ENCODE results near the gene FYN. TPM values are rescaled to one million over a fixed set of nuclear protein-coding genes. Genes with fewer than 3 reads are reported as not detected.

FYN gene
- total and polyA plus RNA-seq, 9 of the 15 experiments (the other 6 are each of a cell fraction or from before 2014, with no cell fraction given): 2.9 to 22.1 (median 11.4) TPM

GRCh38 chr6:111898452-111898851, 25.2 kb upstream of the FYN start (continued):
- TF ChIP-seq, protein P1, sequence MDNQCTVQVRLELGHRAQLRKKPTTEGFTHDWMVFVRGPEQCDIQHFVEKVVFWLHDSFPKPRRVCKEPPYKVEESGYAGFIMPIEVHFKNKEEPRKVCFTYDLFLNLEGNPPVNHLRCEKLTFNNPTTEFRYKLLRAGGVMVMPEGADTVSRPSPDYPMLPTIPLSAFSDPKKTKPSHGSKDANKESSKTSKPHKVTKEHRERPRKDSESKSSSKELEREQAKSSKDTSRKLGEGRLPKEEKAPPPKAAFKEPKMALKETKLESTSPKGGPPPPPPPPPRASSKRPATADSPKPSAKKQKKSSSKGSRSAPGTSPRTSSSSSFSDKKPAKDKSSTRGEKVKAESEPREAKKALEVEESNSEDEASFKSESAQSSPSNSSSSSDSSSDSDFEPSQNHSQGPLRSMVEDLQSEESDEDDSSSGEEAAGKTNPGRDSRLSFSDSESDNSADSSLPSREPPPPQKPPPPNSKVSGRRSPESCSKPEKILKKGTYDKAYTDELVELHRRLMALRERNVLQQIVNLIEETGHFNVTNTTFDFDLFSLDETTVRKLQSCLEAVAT (IDR thresholded peaks at IDR 0.05): no peak
- TF ChIP-seq, protein P2, sequence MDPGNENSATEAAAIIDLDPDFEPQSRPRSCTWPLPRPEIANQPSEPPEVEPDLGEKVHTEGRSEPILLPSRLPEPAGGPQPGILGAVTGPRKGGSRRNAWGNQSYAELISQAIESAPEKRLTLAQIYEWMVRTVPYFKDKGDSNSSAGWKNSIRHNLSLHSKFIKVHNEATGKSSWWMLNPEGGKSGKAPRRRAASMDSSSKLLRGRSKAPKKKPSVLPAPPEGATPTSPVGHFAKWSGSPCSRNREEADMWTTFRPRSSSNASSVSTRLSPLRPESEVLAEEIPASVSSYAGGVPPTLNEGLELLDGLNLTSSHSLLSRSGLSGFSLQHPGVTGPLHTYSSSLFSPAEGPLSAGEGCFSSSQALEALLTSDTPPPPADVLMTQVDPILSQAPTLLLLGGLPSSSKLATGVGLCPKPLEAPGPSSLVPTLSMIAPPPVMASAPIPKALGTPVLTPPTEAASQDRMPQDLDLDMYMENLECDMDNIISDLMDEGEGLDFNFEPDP (CRISPR knock-in tag; IDR thresholded peaks at IDR 0.05): no peak
- no peak for TF ChIP-seq USF1 (CRISPR knock-in tag; IDR thresholded peaks at IDR 0.05)
- TF ChIP-seq EWSR1 (IDR thresholded peaks at IDR 0.05; ENCODE audit: borderline replicate concordance, low read depth, partially characterized antibody): no peak
- no peak for TF ChIP-seq SREBF1 (IDR thresholded peaks at IDR 0.05; ENCODE audit: borderline replicate concordance, low read depth, low read length)
- TF ChIP-seq ZNF277 (CRISPR knock-in tag; IDR thresholded peaks at IDR 0.05; ENCODE audit: borderline replicate concordance): no peak

All from K562 (cell line).